HEK293 (cell line): ENCODE data around the gene RNPS1.

Source experiments
- GFI1B ChIP-seq: fragments of 450-650 bp; formaldehyde crosslinking; IDR thresholded peaks from 2 replicates; pipeline ENCODE4 v1.5.1; 2016; ENCODE audit warnings: missing biosample characterization, missing genetic modification characterization
- HIC1 ChIP-seq: fragments of 450-650 bp; formaldehyde crosslinking; IDR thresholded peaks from 2 replicates; pipeline ENCODE4 v1.5.1; 2016; ENCODE audit warnings: missing biosample characterization, missing genetic modification characterization
- KLF10 ChIP-seq: fragments of 450-650 bp; IDR thresholded peaks from 2 replicates; pipeline ENCODE4 v1.5.1; 2018; ENCODE audit warnings: missing biosample characterization, mild to moderate bottlenecking, missing genetic modification characterization
- KLF8 ChIP-seq: fragments of 450-650 bp; formaldehyde crosslinking; IDR thresholded peaks from 2 replicates; pipeline ENCODE4 v1.5.1; 2016; ENCODE audit warnings: missing biosample characterization, missing genetic modification characterization
- MYNN ChIP-seq: fragments of 450-650 bp; formaldehyde crosslinking; IDR thresholded peaks from 2 replicates; pipeline ENCODE4 v1.5.1; 2016; ENCODE audit warnings: missing biosample characterization, missing genetic modification characterization, borderline replicate concordance
- OVOL3 ChIP-seq: fragments of 450-650 bp; formaldehyde crosslinking; IDR thresholded peaks from 2 replicates; pipeline ENCODE4 v1.5.1; 2016; ENCODE audit warnings: missing biosample characterization, missing genetic modification characterization
- PRDM4 ChIP-seq: fragments of 450-650 bp; formaldehyde crosslinking; IDR thresholded peaks from 2 replicates; pipeline ENCODE4 v1.5.1; 2017; ENCODE audit warnings: missing biosample characterization, missing genetic modification characterization
- REPIN1 ChIP-seq: fragments of 450-650 bp; formaldehyde crosslinking; IDR thresholded peaks from 2 replicates; pipeline ENCODE4 v1.5.1; 2017; ENCODE audit warnings: missing biosample characterization, missing genetic modification characterization, low read depth
- SCRT2 ChIP-seq: fragments of 450-650 bp; formaldehyde crosslinking; IDR thresholded peaks from 2 replicates; pipeline ENCODE4 v1.5.1; 2016; ENCODE audit warnings: missing biosample characterization, missing genetic modification characterization
- ZNF114 ChIP-seq: fragments of 450-650 bp; formaldehyde crosslinking; IDR thresholded peaks from 2 replicates; pipeline ENCODE4 v1.5.0; 2017; ENCODE audit warnings: missing biosample characterization, missing genetic modification characterization
- ZNF202 ChIP-seq: fragments of 450-650 bp; formaldehyde crosslinking; IDR thresholded peaks from 2 replicates; pipeline ENCODE4 v1.5.1; 2016; ENCODE audit warnings: missing biosample characterization, missing genetic modification characterization, borderline replicate concordance
- ZNF26 ChIP-seq: fragments of 450-650 bp; formaldehyde crosslinking; IDR thresholded peaks from 2 replicates; pipeline ENCODE4 v1.5.1; 2016; ENCODE audit warnings: missing biosample characterization, missing genetic modification characterization
- ZNF521 ChIP-seq: fragments of 450-650 bp; formaldehyde crosslinking; IDR thresholded peaks from 2 replicates; pipeline ENCODE4 v1.5.1; 2017; ENCODE audit warnings: missing biosample characterization, mild to moderate bottlenecking, missing genetic modification characterization
- ZNF558 ChIP-seq: fragments of 450-650 bp; formaldehyde crosslinking; IDR thresholded peaks from 2 replicates; pipeline ENCODE4 v1.5.1; 2016; ENCODE audit warnings: missing biosample characterization, missing genetic modification characterization
- ZNF658 ChIP-seq: fragments of 450-650 bp; formaldehyde crosslinking; IDR thresholded peaks from 2 replicates; pipeline ENCODE4; 2016; ENCODE audit warnings: missing biosample characterization, missing genetic modification characterization
- ZNF670 ChIP-seq: fragments of 450-650 bp; formaldehyde crosslinking; IDR thresholded peaks from 2 replicates; pipeline ENCODE4 v1.5.1; 2016; ENCODE audit warnings: missing biosample characterization, missing genetic modification characterization, low read depth
- TF ChIP-seq, protein P1 (sequence below): fragments of 450-650 bp; formaldehyde crosslinking; conservative IDR thresholded peaks from 2 replicates; pipeline ENCODE4 v1.5.1; 2016; ENCODE audit warnings: low read depth, missing biosample characterization, missing genetic modification characterization

RNPS1 gene

GRCh38 chr16:2236337-2237101, 31.4 kb downstream of the RNPS1 start, which contains the start of gene DNASE1L2 (continued):
- TF ChIP-seq, protein P1, sequence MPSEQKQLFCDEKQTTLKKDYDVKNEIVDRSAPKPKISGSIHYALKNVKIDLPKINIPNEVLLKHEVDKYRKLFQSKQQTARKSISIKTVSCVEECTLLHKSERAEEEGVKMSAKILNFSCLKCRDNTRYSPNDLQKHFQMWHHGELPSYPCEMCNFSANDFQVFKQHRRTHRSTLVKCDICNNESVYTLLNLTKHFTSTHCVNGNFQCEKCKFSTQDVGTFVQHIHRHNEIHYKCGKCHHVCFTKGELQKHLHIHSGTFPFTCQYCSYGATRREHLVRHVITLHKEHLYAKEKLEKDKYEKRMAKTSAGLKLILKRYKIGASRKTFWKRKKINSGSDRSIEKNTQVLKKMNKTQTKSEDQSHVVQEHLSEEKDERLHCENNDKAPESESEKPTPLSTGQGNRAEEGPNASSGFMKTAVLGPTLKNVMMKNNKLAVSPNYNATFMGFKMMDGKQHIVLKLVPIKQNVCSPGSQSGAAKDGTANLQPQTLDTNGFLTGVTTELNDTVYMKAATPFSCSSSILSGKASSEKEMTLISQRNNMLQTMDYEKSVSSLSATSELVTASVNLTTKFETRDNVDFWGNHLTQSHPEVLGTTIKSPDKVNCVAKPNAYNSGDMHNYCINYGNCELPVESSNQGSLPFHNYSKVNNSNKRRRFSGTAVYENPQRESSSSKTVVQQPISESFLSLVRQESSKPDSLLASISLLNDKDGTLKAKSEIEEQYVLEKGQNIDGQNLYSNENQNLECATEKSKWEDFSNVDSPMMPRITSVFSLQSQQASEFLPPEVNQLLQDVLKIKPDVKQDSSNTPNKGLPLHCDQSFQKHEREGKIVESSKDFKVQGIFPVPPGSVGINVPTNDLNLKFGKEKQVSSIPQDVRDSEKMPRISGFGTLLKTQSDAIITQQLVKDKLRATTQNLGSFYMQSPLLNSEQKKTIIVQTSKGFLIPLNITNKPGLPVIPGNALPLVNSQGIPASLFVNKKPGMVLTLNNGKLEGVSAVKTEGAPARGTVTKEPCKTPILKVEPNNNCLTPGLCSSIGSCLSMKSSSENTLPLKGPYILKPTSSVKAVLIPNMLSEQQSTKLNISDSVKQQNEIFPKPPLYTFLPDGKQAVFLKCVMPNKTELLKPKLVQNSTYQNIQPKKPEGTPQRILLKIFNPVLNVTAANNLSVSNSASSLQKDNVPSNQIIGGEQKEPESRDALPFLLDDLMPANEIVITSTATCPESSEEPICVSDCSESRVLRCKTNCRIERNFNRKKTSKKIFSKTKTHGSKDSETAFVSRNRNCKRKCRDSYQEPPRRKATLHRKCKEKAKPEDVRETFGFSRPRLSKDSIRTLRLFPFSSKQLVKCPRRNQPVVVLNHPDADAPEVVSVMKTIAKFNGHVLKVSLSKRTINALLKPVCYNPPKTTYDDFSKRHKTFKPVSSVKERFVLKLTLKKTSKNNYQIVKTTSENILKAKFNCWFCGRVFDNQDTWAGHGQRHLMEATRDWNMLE (tag by site-specific recombination): no peak
- no peak; the same call in 1 of the 2 replicates for TF ChIP-seq HIC1 (tag by site-specific recombination)
- no peak for TF ChIP-seq ZNF521
- no peak for TF ChIP-seq PRDM4
- TF ChIP-seq KLF10 (tag by site-specific recombination): 0 out of 2 replicates have a peak, but pooled peaks have one; percentile 19
- no peak for TF ChIP-seq ZNF114 (tag by site-specific recombination)
- no peak for TF ChIP-seq ZNF670 (tag by site-specific recombination)
- no peak for TF ChIP-seq REPIN1 (tag by site-specific recombination)
- TF ChIP-seq ZNF658 (tag by site-specific recombination): no peak
- no peak for TF ChIP-seq ZNF202 (tag by site-specific recombination)
- TF ChIP-seq ZNF558 (tag by site-specific recombination): no peak
- TF ChIP-seq OVOL3 (tag by site-specific recombination): no peak
- no peak for TF ChIP-seq KLF8 (tag by site-specific recombination)
- TF ChIP-seq ZNF26 (tag by site-specific recombination): no peak
- TF ChIP-seq MYNN (tag by site-specific recombination): no peak
- no peak; the same call in 1 of the 2 replicates for TF ChIP-seq SCRT2 (tag by site-specific recombination)
- TF ChIP-seq GFI1B (tag by site-specific recombination): no peak
